GM13977 (cell line): Measurements from ENCODE around the gene PRKCE.

ENCODE experiments used
- DNase-seq: peaks from one replicate; pipeline ENCODE4 v3.0.0; 2012; ENCODE audit warnings: low spot score
- CTCF ChIP-seq: IDR thresholded peaks from 2 replicates; pipeline ENCODE4 v1.5.1; 2012; ENCODE audit warnings: mild to moderate bottlenecking, control low read depth; ENCODE audit not compliant: insufficient read depth; ENCODE audit errors: extremely low read depth, missing control alignments
- in situ Hi-C: fragments of 300-500 bp; cut with MboI; formaldehyde crosslinking; loops from one replicate; pipeline ENCODE4 v1.12.0; 2022; ENCODE audit warnings: low sequenced_read_pairs, low pct_unique_long_range_greater_than_20kb, mixed read lengths, inconsistent platforms; ENCODE audit not compliant: unreplicated experiment

Gene PRKCE

GRCh38 chr2:45789961-45790723 lies 138.7 kb downstream of the PRKCE start:
- DNase-seq, result no peak
- no peak for TF ChIP-seq CTCF
- in situ Hi-C loops, result no loop called here

GRCh38 chr2:45793305-45793962 lies 142.0 kb downstream of the PRKCE start:
- in situ Hi-C loops, result no loop called here
- no peak for TF ChIP-seq CTCF

GRCh38 chr2:45794134-45794617 lies 142.7 kb downstream of the PRKCE start:
- TF ChIP-seq CTCF, result no peak
- DNase-seq, result no peak
- in situ Hi-C loops, result no loop called here

More at GRCh38 chr2:45793305-45793962, 142.0 kb downstream of the PRKCE start:
- no peak for DNase-seq

- DNase-seq, result no peak
- in situ Hi-C loops, result no loop called here
- no peak for TF ChIP-seq CTCF
Measured at GRCh38 chr2:45796500-45796899, 145.0 kb downstream of the PRKCE start.

- TF ChIP-seq CTCF, result no peak
- no peak for DNase-seq
- in situ Hi-C loops, result no loop called here
Measured at GRCh38 chr2:45797451-45798230, 146.2 kb downstream of the PRKCE start.

GRCh38 chr2:45799679-45800381 lies 148.4 kb downstream of the PRKCE start:
- no peak for TF ChIP-seq CTCF
- no peak for DNase-seq
- in situ Hi-C loops, result no loop called here
